ENCODE measurements around the gene FAM151A. TPM values are rescaled to one million over a fixed set of nuclear protein-coding genes. Genes with fewer than 3 reads are reported as not detected.

Gene FAM151A
- total and polyA plus RNA-seq, 12 donors, result 0.11 to 0.85 (median 0.20) TPM; not detected in 8

DNA sequence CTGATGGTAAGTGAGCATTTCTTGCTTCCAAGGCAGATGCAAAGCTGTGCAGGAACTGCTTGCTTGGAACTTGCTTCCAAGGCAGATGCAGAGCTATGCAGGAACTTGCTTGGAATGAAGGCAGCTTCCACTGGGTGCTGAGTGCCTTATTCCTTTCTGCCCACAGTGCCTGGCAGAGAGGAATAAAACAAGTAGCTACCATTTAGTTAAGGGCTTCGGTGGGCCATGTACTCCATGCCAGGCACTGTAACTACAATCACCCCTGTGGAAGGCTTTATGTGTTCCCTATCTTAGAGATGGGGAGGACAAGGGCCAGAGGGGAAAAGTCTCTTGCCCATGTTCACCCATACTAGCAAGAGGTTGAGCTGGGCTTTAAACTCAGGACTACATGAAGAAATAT, 26.6 kb upstream of the FAM151A start:
- no peak overlapping the region for H3K27ac ChIP-seq
- intact Hi-C loops (cut with DNase I), result no loop called here
- H3K9me3 ChIP-seq (replicated peaks in 1 of 3), result no peaks in the 10 kb centered on the region
- no peak overlapping the region for H3K4me3 ChIP-seq
- H3K27me3 ChIP-seq, result no peaks in the 10 kb centered on the region
- DNase-seq, result no peak
- TF ChIP-seq, protein P1, sequence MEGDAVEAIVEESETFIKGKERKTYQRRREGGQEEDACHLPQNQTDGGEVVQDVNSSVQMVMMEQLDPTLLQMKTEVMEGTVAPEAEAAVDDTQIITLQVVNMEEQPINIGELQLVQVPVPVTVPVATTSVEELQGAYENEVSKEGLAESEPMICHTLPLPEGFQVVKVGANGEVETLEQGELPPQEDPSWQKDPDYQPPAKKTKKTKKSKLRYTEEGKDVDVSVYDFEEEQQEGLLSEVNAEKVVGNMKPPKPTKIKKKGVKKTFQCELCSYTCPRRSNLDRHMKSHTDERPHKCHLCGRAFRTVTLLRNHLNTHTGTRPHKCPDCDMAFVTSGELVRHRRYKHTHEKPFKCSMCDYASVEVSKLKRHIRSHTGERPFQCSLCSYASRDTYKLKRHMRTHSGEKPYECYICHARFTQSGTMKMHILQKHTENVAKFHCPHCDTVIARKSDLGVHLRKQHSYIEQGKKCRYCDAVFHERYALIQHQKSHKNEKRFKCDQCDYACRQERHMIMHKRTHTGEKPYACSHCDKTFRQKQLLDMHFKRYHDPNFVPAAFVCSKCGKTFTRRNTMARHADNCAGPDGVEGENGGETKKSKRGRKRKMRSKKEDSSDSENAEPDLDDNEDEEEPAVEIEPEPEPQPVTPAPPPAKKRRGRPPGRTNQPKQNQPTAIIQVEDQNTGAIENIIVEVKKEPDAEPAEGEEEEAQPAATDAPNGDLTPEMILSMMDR (IDR thresholded peaks at IDR 0.05), result no peak
- TF ChIP-seq POLR2A (IDR thresholded peaks at IDR 0.05), result no peak
- 87 to 100% (median 89%) methylated on average over 1 of the region's 1 CpG for WGBS, 4 donors
- no peaks in the 10 kb centered on the region for H3K36me3 ChIP-seq (replicated peaks in 1 of 2)
- H3K4me1 ChIP-seq (replicated peaks in 1 of 2), result peaks cover 0 to 7% of the 10 kb centered on the region in 2 donors

DNA sequence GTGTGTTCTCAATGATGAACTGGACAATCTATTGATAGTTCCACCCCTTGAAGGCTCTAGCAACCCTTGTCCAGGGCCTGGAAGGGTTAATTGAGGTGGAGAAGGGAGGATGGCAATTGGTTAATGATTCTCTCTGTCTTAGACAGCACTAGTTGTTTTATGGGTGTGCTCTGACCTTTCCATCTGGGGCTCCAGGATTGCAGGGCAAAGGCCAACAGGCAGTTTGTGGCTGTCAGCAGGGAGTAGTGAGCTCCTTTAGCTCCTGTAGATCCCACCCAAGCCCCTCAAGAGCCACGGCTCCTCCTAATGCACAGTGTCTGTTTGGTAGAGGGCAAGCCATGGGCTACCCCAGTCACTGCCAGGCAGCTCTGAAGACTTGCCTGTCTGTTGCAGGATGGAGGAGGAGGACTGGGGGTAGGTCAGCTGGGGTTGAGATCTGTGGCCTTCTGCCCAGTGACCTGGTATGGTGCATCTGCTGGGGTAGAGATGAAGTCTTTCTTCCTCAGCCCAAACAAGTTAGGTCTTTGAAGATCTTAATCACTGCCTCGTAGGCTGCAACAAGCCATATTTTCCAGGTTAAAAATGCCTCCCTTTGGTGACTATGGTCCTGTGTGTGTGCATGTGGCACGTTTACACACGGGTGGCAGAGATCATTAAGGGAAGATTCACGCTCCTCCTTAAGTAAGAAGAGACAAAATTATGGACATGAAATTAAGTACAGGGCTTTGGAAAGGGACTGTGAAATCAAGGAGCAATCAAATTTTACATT, 26.0 kb upstream of the FAM151A start:
- Histone ChIP-seq H3K4me1 (replicated peaks in 1 of 2) (peaks cover 0 to 7% of the 10 kb centered on the region in 2 donors), H3K9me3 (replicated peaks in 1 of 3) (peaks cover 0 to 4% (median 0%) of the 10 kb centered on the region in 3 donors), H3K27me3 (no peaks in the 10 kb centered on the region), H3K27ac (no peak overlapping the region), H3K4me3 (no peak overlapping the region), H3K36me3 (replicated peaks in 1 of 2) (no peaks in the 10 kb centered on the region)
- 70 to 81% (median 75%) methylated on average over 4 to 5 of the region's 5 CpGs for WGBS, 4 donors
- no peak for TF ChIP-seq POLR2A (IDR thresholded peaks at IDR 0.05)
- TF ChIP-seq, protein P1 (IDR thresholded peaks at IDR 0.05), result no peak
- DNase-seq, result no peak
- intact Hi-C loops (cut with DNase I), result no loop called here

DNA sequence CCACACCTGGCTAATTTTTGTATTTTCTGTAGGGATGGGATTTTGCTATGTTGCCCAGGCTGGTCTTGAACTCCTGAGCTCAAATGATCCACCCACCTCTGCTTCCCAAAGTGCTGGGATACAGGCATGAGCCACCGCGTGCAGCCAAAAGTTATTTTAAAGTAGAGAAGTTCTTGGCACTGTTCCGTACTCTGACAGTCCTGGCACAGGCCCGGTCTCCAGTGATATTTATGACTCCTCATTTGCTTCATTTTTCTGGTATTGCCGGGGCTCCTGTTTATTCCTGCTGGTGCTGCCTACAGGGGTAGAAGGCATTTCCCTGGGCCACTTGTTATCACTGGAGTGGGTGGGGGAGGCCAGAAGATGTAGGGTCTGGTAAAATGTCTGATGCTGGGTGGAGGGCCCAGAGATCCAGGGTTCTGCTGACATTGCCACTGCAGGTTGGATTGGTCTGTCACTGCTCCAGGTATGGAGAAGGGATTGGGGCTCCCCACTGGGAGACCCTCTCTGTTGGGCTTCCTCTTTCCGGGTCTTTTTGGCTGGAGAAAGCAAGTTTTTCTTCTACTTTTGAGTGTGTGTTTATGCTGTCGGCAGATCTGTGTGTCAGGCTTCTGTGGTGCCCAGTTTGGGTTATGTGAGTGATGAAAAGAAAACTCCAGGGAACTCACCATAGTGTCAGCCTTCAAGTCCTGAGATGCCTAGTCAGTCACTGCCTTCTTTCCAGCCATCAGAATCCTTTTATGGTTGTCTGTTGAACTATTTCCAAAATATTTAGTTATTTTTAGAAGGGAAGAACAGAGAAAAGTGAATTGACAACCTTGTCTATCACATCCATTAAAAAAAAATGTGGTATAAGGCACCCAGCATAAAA, 22.7 kb upstream of the FAM151A start:
- intact Hi-C loops (cut with DNase I), result no loop called here
- peak; percentile 20 to 79 (median 63) for DNase-seq
- TF ChIP-seq POLR2A (IDR thresholded peaks at IDR 0.05), result no peak
- TF ChIP-seq, protein P1 (IDR thresholded peaks at IDR 0.05), result no peak
- no peak overlapping the region for H3K4me3 ChIP-seq
- WGBS, 4 donors, result 32 to 55% (median 46%) methylated on average over 6 to 7 of the region's 7 CpGs
- H3K27me3 ChIP-seq, result no peaks in the 10 kb centered on the region
- H3K4me1 ChIP-seq (replicated peaks in 1 of 2), result peaks cover 0 to 8% of the 10 kb centered on the region in 2 donors
- peaks cover 0 to 10% (median 0%) of the 10 kb centered on the region in 3 donors for H3K9me3 ChIP-seq (replicated peaks in 1 of 3)
- H3K27ac ChIP-seq, result no peak overlapping the region
- no peaks in the 10 kb centered on the region for H3K36me3 ChIP-seq (replicated peaks in 1 of 2)

DNA sequence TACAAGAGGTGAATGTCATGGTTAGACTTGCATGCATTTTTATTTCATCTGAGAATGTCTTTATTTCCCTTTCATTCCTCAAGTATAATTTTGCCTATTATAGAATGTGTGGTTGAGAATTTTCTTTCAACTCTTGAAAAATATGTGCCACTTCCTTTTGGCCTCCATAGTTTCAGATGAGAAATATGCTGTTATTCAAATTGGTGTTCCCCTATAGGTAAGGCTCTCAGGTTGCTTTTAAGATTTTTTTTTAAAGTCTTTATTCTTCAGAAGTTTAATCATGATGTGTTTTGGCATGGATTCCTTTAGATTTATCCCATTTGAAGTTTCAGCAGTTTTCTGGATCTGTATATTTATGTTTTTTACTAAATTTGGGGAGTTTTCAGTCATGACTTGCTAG, 20.4 kb upstream of the FAM151A start:
- no peak for TF ChIP-seq POLR2A (IDR thresholded peaks at IDR 0.05)
- TF ChIP-seq, protein P1 (IDR thresholded peaks at IDR 0.05), result no peak
- DNase-seq, result no peak
- Histone ChIP-seq H3K9me3 (replicated peaks in 1 of 3) (peaks cover 0 to 10% (median 0%) of the 10 kb centered on the region in 3 donors), H3K27me3 (no peaks in the 10 kb centered on the region), H3K27ac (no peak overlapping the region), H3K4me1 (replicated peaks in 1 of 2) (peaks cover 0 to 10% of the 10 kb centered on the region in 2 donors), H3K4me3 (no peak overlapping the region), H3K36me3 (replicated peaks in 1 of 2) (no peaks in the 10 kb centered on the region)
- intact Hi-C loops (cut with DNase I), result no loop called here

All from adrenal gland (tissue), 12 donors.